Panc1 (cell line): ENCODE results near the gene PTPRJ.

ENCODE experiments used
- POLR2AphosphoS5 ChIP-seq: IDR thresholded peaks from 2 replicates; pipeline ENCODE4 v1.6.1; 2012; ENCODE audit warnings: mild to moderate bottlenecking, low read depth, low read length, moderate library complexity
- TF ChIP-seq, protein P1 (sequence below): fragments of 450-650 bp; IDR thresholded peaks from 2 replicates; pipeline ENCODE4 v1.5.1; 2017; ENCODE audit warnings: mild to moderate bottlenecking

GRCh38 chr11:47979378-47980087, 826 bp upstream of the PTPRJ start:
- TF ChIP-seq, protein P1, sequence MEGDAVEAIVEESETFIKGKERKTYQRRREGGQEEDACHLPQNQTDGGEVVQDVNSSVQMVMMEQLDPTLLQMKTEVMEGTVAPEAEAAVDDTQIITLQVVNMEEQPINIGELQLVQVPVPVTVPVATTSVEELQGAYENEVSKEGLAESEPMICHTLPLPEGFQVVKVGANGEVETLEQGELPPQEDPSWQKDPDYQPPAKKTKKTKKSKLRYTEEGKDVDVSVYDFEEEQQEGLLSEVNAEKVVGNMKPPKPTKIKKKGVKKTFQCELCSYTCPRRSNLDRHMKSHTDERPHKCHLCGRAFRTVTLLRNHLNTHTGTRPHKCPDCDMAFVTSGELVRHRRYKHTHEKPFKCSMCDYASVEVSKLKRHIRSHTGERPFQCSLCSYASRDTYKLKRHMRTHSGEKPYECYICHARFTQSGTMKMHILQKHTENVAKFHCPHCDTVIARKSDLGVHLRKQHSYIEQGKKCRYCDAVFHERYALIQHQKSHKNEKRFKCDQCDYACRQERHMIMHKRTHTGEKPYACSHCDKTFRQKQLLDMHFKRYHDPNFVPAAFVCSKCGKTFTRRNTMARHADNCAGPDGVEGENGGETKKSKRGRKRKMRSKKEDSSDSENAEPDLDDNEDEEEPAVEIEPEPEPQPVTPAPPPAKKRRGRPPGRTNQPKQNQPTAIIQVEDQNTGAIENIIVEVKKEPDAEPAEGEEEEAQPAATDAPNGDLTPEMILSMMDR = no peak
- TF ChIP-seq POLR2AphosphoS5 = no peak
